GM12891 (cell line): ENCODE results near the gene TM2D3.

Source experiments
- DNase-seq: peaks from one replicate; pipeline ENCODE4 v3.0.0; 2011; ENCODE audit warnings: low spot score; ENCODE audit not compliant: insufficient read length
- FAIRE-seq: peaks from 2 replicates; lab custom pipeline; 2011; peaks lifted over from hg19 to GRCh38; lab: Jason Lieb, UNC
- PAX5 ChIP-seq: IDR thresholded peaks from 2 replicates; pipeline ENCODE4 v1.6.1; 2011; ENCODE audit warnings: low read length, moderate library complexity, mild to moderate bottlenecking; ENCODE audit not compliant: insufficient read depth, severe bottlenecking
- POLR2A ChIP-seq: IDR thresholded peaks from 2 replicates; pipeline ENCODE4 v1.6.1; 2011; ENCODE audit warnings: low read depth, low read length, control low read depth
- POLR2AphosphoS5 ChIP-seq: IDR thresholded peaks from 2 replicates; pipeline ENCODE4 v1.6.1; 2011; ENCODE audit warnings: low read depth, low read length, control low read depth
- POU2F2 ChIP-seq: IDR thresholded peaks from 2 replicates; pipeline ENCODE4 v1.6.1; 2011; ENCODE audit warnings: low read depth, mild to moderate bottlenecking, control low read depth, low read length, moderate library complexity
- SPI1 ChIP-seq: IDR thresholded peaks from 2 replicates; pipeline ENCODE4 v1.6.1; 2011; ENCODE audit warnings: low read depth, low read length, control low read depth
- TAF1 ChIP-seq: IDR thresholded peaks from 2 replicates; pipeline ENCODE4 v1.6.1; 2011; ENCODE audit warnings: low read depth, low read length, control low read depth

Gene TM2D3

GRCh38 chr15:101615986-101616848 lies 36.0 kb downstream of the TM2D3 start:
- FAIRE-seq (no peak), DNase-seq (no peak)
- no peak for TF ChIP-seq POLR2A
- no peak for TF ChIP-seq SPI1
- no peak for TF ChIP-seq PAX5
- no peak for TF ChIP-seq POLR2AphosphoS5
- TF ChIP-seq POU2F2, result no peak
- TF ChIP-seq TAF1, result no peak

DNA sequence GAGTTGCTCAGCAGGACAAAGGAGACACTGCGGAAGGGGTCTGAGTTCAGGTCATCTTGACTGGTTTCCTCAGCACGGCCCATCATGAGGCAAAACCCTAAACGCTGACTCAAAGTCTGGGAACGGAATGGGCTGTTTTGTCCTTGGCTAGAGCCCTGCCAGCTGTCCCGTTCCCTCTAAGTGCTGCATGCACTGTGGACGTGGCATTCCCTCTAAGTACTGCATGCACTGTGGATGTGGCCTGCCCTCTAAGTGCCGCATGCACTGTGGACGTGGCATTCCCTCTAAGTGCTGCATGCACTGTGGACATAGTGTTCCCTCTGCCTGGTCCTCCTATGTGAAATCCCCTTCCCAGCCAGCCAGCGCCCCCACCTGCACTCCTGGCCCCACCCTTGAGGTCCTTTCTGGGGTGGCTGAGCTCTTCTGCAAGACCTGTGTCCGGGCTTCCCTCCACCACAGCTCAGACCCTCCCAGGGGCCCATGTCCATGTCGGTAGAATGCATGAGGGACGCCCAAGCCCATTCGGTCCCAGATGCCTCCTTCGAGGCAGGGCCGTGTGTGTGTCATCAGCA lies 36.7 kb downstream of the TM2D3 start:
- TF ChIP-seq POLR2AphosphoS5 (no peak), POLR2A (no peak), PAX5 (no peak), TAF1 (no peak), POU2F2 (no peak), SPI1 (no peak)
- DNase-seq, result no peak
- FAIRE-seq, result no peak

DNA sequence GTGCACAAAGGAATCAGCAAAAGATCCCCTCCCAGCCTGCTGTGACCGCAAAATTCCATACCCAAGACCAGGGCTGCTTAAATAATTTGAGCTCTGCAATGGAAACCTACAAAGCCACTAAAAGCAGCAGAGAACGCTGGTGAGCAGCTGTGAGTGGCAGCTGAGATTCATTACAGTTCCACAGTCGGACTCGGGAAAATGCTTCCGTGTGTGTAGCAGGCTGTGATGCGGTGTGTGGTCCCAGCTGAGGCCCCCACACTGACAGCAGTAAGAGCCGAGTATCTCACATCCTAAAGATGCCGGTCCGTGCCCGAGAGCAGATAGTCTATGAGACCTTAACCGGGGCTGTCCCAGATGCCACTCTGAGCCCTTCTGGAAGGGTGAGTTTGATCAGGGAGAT lies 37.4 kb downstream of the TM2D3 start:
- no peak for FAIRE-seq
- TF ChIP-seq PAX5 (no peak), TAF1 (no peak), POLR2AphosphoS5 (no peak), POU2F2 (no peak), SPI1 (no peak), POLR2A (no peak)
- no peak for DNase-seq

GRCh38 chr15:101614001-101614585 lies 38.1 kb downstream of the TM2D3 start:
- DNase-seq (no peak), FAIRE-seq (no peak)
- no peak for TF ChIP-seq POU2F2
- TF ChIP-seq TAF1, result no peak
- no peak for TF ChIP-seq POLR2A
- no peak for TF ChIP-seq PAX5
- TF ChIP-seq POLR2AphosphoS5, result no peak

DNA sequence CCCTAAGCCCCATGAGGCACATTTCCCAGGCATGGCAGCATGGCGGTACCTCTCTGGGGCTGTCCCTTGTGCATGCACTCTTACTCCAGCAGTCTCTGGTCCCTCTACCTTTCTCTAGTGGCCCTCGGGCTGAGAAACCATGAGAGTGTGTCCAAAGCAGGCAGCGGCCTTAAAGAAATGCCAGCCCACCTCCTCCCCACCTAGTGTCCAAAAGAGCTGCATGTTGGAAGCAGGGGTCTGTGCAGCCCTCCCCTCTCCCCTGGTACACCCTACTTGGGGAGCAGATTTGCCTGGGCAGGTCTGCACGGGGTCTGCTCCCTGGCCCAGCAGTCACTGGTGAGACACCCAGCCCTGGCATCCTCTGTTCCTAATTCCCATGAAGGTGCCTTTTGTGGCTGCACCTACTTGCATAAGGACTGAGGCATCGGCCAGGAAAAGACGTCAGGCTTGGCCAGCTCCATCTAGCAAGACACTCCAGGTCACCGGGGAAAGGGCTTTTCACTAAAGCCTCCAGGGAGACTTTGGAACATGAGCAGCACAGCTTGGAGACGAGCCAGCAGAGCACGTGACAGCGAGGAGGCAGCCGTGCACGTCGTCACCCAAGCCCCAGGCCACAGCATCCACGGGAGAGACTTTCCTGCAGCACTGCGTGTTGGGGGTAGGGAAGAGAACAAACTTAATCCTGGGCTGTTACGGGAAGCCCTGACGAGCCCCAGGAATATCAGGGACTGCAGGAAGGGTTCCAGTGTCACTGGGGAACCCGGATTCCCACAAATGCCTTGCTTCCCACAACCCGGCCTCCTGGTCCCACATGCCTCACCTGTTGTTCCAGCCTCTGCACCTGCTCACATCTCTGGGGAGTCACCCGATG lies 38.8 kb downstream of the TM2D3 start:
- FAIRE-seq, result no peak
- DNase-seq, result no peak
- TF ChIP-seq PAX5, result no peak
- no peak for TF ChIP-seq SPI1
- no peak for TF ChIP-seq POLR2A
- TF ChIP-seq TAF1, result no peak
- TF ChIP-seq POU2F2, result no peak
- no peak for TF ChIP-seq POLR2AphosphoS5

GRCh38 chr15:101612676-101613075 lies 39.5 kb downstream of the TM2D3 start:
- FAIRE-seq, result no peak
- DNase-seq, result no peak
- no peak for TF ChIP-seq POU2F2
- TF ChIP-seq TAF1, result no peak
- no peak for TF ChIP-seq PAX5
- TF ChIP-seq POLR2A, result no peak
- TF ChIP-seq POLR2AphosphoS5, result no peak
- no peak for TF ChIP-seq SPI1

DNA sequence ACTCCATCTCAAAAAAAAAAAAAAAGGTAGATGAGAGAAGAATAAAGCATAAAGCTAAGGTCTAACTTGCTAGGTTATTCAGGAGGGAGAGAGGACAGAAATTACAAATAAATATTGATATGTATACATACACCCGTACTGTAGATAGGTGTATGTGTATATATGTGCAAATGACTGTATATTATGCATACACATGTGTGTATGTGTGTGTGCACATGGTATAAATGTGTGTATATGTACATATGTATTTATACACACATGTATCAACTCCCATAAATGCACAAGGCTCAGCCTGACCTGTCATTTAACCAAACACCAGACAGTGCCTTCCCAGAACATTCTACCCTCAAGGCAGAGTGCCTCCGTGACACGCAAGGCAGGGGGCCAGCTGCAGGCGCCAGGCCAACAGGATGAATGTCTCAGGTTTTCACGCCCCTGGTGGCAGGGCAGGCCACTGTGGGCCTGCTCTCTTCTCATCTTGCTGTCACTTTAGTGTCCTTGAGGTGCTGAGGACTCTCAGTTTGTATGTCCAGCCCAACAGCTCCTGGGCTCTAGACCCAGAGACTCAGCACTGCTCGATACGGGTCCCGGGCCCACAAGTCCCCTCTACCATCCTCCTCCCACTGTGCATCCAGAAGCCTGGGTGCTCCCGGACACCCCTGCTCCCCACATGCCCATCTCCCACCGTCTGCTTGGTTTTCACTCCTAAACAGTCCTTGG lies 40.4 kb downstream of the TM2D3 start:
- TF ChIP-seq TAF1 (no peak), PAX5 (no peak), POU2F2 (no peak), SPI1 (no peak), POLR2AphosphoS5 (no peak), POLR2A (no peak)
- DNase-seq, result no peak
- no peak for FAIRE-seq

DNA sequence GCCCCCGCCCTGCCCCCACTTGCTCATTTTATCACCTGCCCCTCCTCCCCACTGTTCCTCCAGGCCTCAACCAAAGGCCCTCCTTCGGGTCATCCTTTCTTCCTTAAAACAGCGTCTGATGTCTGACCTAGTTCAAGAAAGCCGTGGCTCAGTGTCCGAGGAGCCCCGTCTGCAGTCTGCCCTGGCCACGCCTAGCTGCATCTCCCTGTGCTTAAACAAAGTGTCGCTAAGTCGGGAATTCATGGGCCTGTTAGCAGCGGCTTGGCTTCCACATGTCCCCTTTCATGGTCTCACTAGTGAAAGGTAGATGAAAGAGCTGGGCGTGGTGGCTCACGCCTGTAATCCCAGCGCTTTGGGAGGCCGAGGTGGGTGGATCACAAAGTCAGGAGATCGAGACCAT lies 41.2 kb downstream of the TM2D3 start:
- no peak for DNase-seq
- TF ChIP-seq POLR2A, result no peak
- no peak for TF ChIP-seq SPI1
- no peak for TF ChIP-seq TAF1
- TF ChIP-seq POLR2AphosphoS5, result no peak
- TF ChIP-seq POU2F2, result no peak
- no peak for TF ChIP-seq PAX5
- FAIRE-seq, result no peak

- FAIRE-seq, result no peak
- TF ChIP-seq TAF1, result no peak
- TF ChIP-seq POLR2A, result no peak
- no peak for TF ChIP-seq POU2F2
- DNase-seq, result no peak
These were observed 41.6 kb downstream of the TM2D3 start for GRCh38 chr15:101610611-101611000.
